HEK293 (cell line): Measurements from ENCODE around the gene ARHGEF26.

Source experiments
- CTCF ChIA-PET: fragments of 350-600 bp; formaldehyde crosslinking; extraction: SDS; loops from one replicate; lab custom pipeline; 2021; ENCODE audit warnings: antibody characterized with exemption; lab: Yijun Ruan, JAX
- POLR2A ChIA-PET: fragments of 300-600 bp; formaldehyde crosslinking; extraction: SDS; loops from one replicate; lab custom pipeline; 2020; ENCODE audit warnings: antibody characterized with exemption, inconsistent platforms; lab: Yijun Ruan, JAX
- H3K27ac ChIP-seq: fragments of 200-500 bp; sonication (Bioruptor generic); 2 replicates; pipeline ENCODE4 v1.5.1; 2014; ENCODE audit warnings: low read depth, low read length, control low read depth, inconsistent platforms; ENCODE audit errors: extremely low read depth
- H3K36me3 ChIP-seq, 2 experiments: fragments of 200-500 bp in 1 of 2; sonication (Bioruptor generic) in 1 of 2; 1 replicate in 1 of 2; 2 replicates in 1 of 2; pipeline ENCODE4 v1.5.1; 2014 to 2017; ENCODE audit warnings: inconsistent platforms in 2 of 2, low read length in 2 of 2; ENCODE audit not compliant: control insufficient read depth in 2 of 2, insufficient read depth in 1 of 2
- H3K4me1 ChIP-seq: fragments of 200-500 bp; sonication (Bioruptor generic); 2 replicates; pipeline ENCODE4 v1.5.1; 2014; ENCODE audit warnings: mild to moderate bottlenecking, low read length, inconsistent platforms; ENCODE audit not compliant: control insufficient read depth, insufficient read depth
- H3K4me3 ChIP-seq: 2 replicates; pipeline ENCODE4 v1.5.1; 2011; ENCODE audit warnings: low read depth, mild to moderate bottlenecking, control low read depth, low read length, moderate library complexity
- H3K9me3 ChIP-seq: fragments of 200-500 bp; sonication (Bioruptor generic); 2 replicates; pipeline ENCODE4 v1.5.1; 2014; ENCODE audit warnings: low read depth, low read length, inconsistent platforms; ENCODE audit not compliant: control insufficient read depth, insufficient read depth
- CTCF ChIP-seq: fragments of 450-650 bp; formaldehyde crosslinking; IDR thresholded peaks from 2 replicates; pipeline ENCODE4 v1.5.1; 2016; ENCODE audit warnings: missing biosample characterization, missing genetic modification characterization
- HOXD13 ChIP-seq: sonication (generic); formaldehyde crosslinking; IDR thresholded peaks from 2 replicates; pipeline ENCODE4 v1.8.0; 2022; ENCODE audit warnings: missing genetic modification reagents, borderline replicate concordance
- KLF10 ChIP-seq: fragments of 450-650 bp; IDR thresholded peaks from 2 replicates; pipeline ENCODE4 v1.5.1; 2018; ENCODE audit warnings: missing biosample characterization, mild to moderate bottlenecking, missing genetic modification characterization
- KLF16 ChIP-seq: fragments of 450-650 bp; formaldehyde crosslinking; IDR thresholded peaks from 2 replicates; pipeline ENCODE4 v1.5.1; 2017; ENCODE audit warnings: missing biosample characterization, missing genetic modification characterization
- KLF8 ChIP-seq: fragments of 450-650 bp; formaldehyde crosslinking; IDR thresholded peaks from 2 replicates; pipeline ENCODE4 v1.5.1; 2016; ENCODE audit warnings: missing biosample characterization, missing genetic modification characterization
- SALL2 ChIP-seq: fragments of 450-650 bp; formaldehyde crosslinking; IDR thresholded peaks from 2 replicates; pipeline ENCODE4 v1.5.0; 2017; ENCODE audit warnings: missing biosample characterization, mild to moderate bottlenecking, missing genetic modification characterization, borderline replicate concordance
- SP7 ChIP-seq: fragments of 450-650 bp; formaldehyde crosslinking; IDR thresholded peaks from 2 replicates; pipeline ENCODE4 v1.5.1; 2016; ENCODE audit warnings: missing biosample characterization, missing genetic modification characterization
- ZBTB11 ChIP-seq: fragments of 450-650 bp; formaldehyde crosslinking; conservative IDR thresholded peaks from 2 replicates; pipeline ENCODE4 v1.5.1; 2016; ENCODE audit warnings: low read depth, missing biosample characterization, missing genetic modification characterization
- ZBTB26 ChIP-seq: fragments of 450-650 bp; formaldehyde crosslinking; optimal IDR thresholded peaks from 2 replicates; pipeline ENCODE3; 2016; ENCODE audit warnings: missing biosample characterization, mild to moderate bottlenecking, missing genetic modification characterization
- ZBTB8A ChIP-seq: fragments of 450-650 bp; formaldehyde crosslinking; IDR thresholded peaks from 2 replicates; pipeline ENCODE4 v1.5.1; 2016; ENCODE audit warnings: missing biosample characterization, missing genetic modification characterization
- ZNF121 ChIP-seq: fragments of 450-650 bp; formaldehyde crosslinking; IDR thresholded peaks from 2 replicates; pipeline ENCODE4 v1.5.1; 2016; ENCODE audit warnings: missing biosample characterization, missing genetic modification characterization
- ZNF155 ChIP-seq: fragments of 450-650 bp; formaldehyde crosslinking; IDR thresholded peaks from 2 replicates; pipeline ENCODE4 v1.5.1; 2016; ENCODE audit warnings: missing biosample characterization, missing genetic modification characterization
- ZNF169 ChIP-seq: fragments of 450-650 bp; formaldehyde crosslinking; IDR thresholded peaks from 2 replicates; pipeline ENCODE4 v1.5.1; 2016; ENCODE audit warnings: missing biosample characterization, missing genetic modification characterization
- ZNF26 ChIP-seq: fragments of 450-650 bp; formaldehyde crosslinking; IDR thresholded peaks from 2 replicates; pipeline ENCODE4 v1.5.1; 2016; ENCODE audit warnings: missing biosample characterization, missing genetic modification characterization
- ZNF302 ChIP-seq: fragments of 450-650 bp; formaldehyde crosslinking; IDR thresholded peaks from 2 replicates; pipeline ENCODE4 v1.5.1; 2016; ENCODE audit warnings: missing biosample characterization, missing genetic modification characterization, low read depth
- ZNF335 ChIP-seq: fragments of 450-650 bp; formaldehyde crosslinking; conservative IDR thresholded peaks from 2 replicates; pipeline ENCODE4 v1.5.1; 2016; ENCODE audit warnings: missing biosample characterization, missing genetic modification characterization
- ZNF341 ChIP-seq: fragments of 450-650 bp; formaldehyde crosslinking; IDR thresholded peaks from 2 replicates; pipeline ENCODE4; 2016; ENCODE audit warnings: low read depth, missing biosample characterization, missing genetic modification characterization
- ZNF473 ChIP-seq: fragments of 450-650 bp; formaldehyde crosslinking; IDR thresholded peaks from 2 replicates; pipeline ENCODE4 v1.5.1; 2017; ENCODE audit warnings: missing biosample characterization, missing genetic modification characterization
- ZNF488 ChIP-seq: fragments of 450-650 bp; formaldehyde crosslinking; IDR thresholded peaks from 2 replicates; pipeline ENCODE4 v1.5.1; 2016; ENCODE audit warnings: missing biosample characterization, missing genetic modification characterization
- ZNF501 ChIP-seq: fragments of 450-650 bp; formaldehyde crosslinking; IDR thresholded peaks from 2 replicates; pipeline ENCODE4 v1.5.1; 2016; ENCODE audit warnings: missing biosample characterization, missing genetic modification characterization
- ZNF530 ChIP-seq: fragments of 450-650 bp; formaldehyde crosslinking; IDR thresholded peaks from 2 replicates; pipeline ENCODE4 v1.5.1; 2016; ENCODE audit warnings: low read depth, missing biosample characterization, missing genetic modification characterization
- ZNF76 ChIP-seq: fragments of 450-650 bp; formaldehyde crosslinking; IDR thresholded peaks from 2 replicates; pipeline ENCODE4; 2016; ENCODE audit warnings: low read depth, missing biosample characterization, missing genetic modification characterization, borderline replicate concordance
- ZNF792 ChIP-seq: fragments of 450-650 bp; formaldehyde crosslinking; IDR thresholded peaks from 2 replicates; pipeline ENCODE4 v1.5.1; 2016; ENCODE audit warnings: missing biosample characterization, missing genetic modification characterization
- TF ChIP-seq, protein P1 (sequence below): fragments of 450-650 bp; formaldehyde crosslinking; IDR thresholded peaks from 2 replicates; pipeline ENCODE4 v1.5.1; 2017; ENCODE audit warnings: missing biosample characterization, mild to moderate bottlenecking, missing genetic modification characterization, moderate library complexity

The ARHGEF26 gene

DNA sequence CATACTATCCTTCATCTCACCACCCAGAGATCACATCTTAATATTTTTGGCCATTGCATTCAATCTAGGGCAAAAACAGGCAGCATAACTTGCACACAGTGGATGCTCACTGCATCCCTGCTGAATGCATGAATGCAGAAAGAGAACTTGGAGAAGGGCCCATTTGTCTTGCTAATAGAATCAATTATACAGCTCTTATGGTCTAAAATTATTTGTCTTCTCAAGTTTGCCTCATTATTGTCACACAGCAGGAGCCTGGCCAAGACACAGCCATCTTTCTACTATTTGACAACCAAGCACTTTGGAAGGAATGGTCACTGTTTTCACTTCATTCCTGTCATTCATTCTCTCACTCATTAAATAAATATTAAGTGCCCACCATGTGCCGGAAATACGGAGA, 1.2 kb upstream of the ARHGEF26 start:
- H3K4me3 ChIP-seq, result no peak overlapping the region
- no peaks in the 10 kb centered on the region for H3K4me1 ChIP-seq
- H3K27ac ChIP-seq, result no peak overlapping the region
- H3K9me3 ChIP-seq, result no peaks in the 10 kb centered on the region
- CTCF ChIA-PET, result no interaction called here
- TF ChIP-seq KLF10 (tag by site-specific recombination) (no peak), ZNF501 (tag by site-specific recombination) (no peak), SALL2 (no peak), ZNF121 (tag by site-specific recombination) (no peak), ZNF335 (no peak), ZNF26 (no peak), ZNF302 (tag by site-specific recombination) (no peak)
- TF ChIP-seq, protein P1, sequence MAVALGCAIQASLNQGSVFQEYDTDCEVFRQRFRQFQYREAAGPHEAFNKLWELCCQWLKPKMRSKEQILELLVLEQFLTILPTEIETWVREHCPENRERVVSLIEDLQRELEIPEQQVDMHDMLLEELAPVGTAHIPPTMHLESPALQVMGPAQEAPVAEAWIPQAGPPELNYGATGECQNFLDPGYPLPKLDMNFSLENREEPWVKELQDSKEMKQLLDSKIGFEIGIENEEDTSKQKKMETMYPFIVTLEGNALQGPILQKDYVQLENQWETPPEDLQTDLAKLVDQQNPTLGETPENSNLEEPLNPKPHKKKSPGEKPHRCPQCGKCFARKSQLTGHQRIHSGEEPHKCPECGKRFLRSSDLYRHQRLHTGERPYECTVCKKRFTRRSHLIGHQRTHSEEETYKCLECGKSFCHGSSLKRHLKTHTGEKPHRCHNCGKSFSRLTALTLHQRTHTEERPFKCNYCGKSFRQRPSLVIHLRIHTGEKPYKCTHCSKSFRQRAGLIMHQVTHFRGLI (tag by site-specific recombination), result no peak
- H3K36me3 ChIP-seq, result no peaks in the 10 kb centered on the region
- POLR2A ChIA-PET, result no interaction called here

DNA sequence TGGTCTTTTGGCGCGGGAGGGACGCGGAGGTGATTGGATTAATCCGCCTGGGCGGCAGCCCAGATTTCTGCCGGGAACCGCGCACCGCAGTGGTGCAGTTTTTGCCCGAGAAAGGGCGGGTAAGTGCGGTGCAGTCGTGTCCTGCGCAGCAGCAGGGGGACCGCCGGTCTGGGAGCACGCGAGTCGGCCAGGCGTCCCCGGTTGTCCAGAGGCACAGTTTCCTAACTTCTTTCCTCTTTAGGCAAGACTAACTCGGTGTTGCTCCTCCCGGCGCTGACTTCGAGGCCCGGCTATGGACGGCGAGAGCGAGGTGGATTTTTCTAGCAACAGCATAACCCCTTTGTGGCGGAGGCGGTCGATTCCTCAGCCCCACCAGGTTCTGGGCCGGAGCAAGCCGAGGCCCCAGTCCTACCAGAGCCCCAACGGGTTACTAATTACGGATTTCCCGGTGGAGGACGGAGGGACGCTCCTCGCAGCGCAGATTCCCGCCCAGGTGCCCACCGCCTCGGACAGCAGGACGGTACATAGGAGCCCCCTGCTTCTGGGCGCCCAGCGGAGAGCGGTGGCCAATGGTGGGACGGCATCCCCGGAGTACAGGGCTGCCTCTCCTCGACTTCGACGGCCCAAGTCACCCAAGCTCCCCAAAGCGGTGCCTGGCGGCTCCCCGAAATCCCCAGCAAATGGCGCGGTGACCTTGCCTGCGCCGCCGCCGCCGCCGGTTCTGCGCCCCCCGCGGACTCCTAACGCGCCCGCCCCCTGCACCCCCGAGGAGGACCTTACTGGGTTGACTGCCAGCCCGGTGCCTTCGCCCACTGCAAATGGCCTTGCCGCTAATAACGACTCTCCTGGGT, 736 bp downstream of the ARHGEF26 start:
- H3K9me3 ChIP-seq, result no peaks in the 10 kb centered on the region
- POLR2A ChIA-PET, result interaction anchor here (0.7 to 1.0 kb wide), 4 partner anchors 9 to 54 kb away, joined by 3 to 4 read pairs (median 3); no protein-coding TSS in a partner anchor
- H3K4me1 ChIP-seq, result no peaks in the 10 kb centered on the region
- H3K36me3 ChIP-seq, result peaks cover 0 to 9% of the 10 kb centered on the region in 2 experiments; a peak in 1 of 3 replicates
- CTCF ChIA-PET, result interaction anchor here (0.6 to 0.7 kb wide), 2 partner anchors 125 to 140 kb away, joined by 3 read pairs; no protein-coding TSS in a partner anchor
- H3K4me3 ChIP-seq, result peak overlapping the region; percentile 91
- peak overlapping the region; percentile 51; the same call in 1 of the 2 replicates for H3K27ac ChIP-seq
- TF ChIP-seq ZBTB26 (tag by site-specific recombination), result peak; percentile 56
- TF ChIP-seq KLF16, result 0 out of 2 replicates have a peak, but pooled peaks have one; percentile 16
- TF ChIP-seq ZBTB11 (tag by site-specific recombination), result peak; percentile 64
- TF ChIP-seq ZBTB8A (tag by site-specific recombination), result peak; percentile 71
- no peak for TF ChIP-seq ZNF530 (tag by site-specific recombination)
- no peak for TF ChIP-seq ZNF155 (tag by site-specific recombination)
- TF ChIP-seq SP7 (tag by site-specific recombination), result no peak
- TF ChIP-seq ZNF792, result no peak
- TF ChIP-seq HOXD13 (CRISPR knock-in tag), result no peak
- TF ChIP-seq ZNF76 (tag by site-specific recombination), result no peak
- TF ChIP-seq CTCF, result 0 out of 2 replicates have a peak, but pooled peaks have one; percentile 31
- no peak for TF ChIP-seq ZNF169 (tag by site-specific recombination)
- no peak for TF ChIP-seq ZNF488 (tag by site-specific recombination)
- TF ChIP-seq ZNF473, result no peak
- TF ChIP-seq ZNF341 (tag by site-specific recombination), result peak; percentile 44; the same call in 1 of the 2 replicates
- TF ChIP-seq KLF8 (tag by site-specific recombination), result no peak; the same call in 1 of the 2 replicates
